ENCODE data around the gene PRF1.
"Not testable (repeated sequence)": the region's sequence is repeated elsewhere in the genome, so short reads cannot be mapped to it uniquely, and the experiment has no call there.

Gene PRF1

DNA sequence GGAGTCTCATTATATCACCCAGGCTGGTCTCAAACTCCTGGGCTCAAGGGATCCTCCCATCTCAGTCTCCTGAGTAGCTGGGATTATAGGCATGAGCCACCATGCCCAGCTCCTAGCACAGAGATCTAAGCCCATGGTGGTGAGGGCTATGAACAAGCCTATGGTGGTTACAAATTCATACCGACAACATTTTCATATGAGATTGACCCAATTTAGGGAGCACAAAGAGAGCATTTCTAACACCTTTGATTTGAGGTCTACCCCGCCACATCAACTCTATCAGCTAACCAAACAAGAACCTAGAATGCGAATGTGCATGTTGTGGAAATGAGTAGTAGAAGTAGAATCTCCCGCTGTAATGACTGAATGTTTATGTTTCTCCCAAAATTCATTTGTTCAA, 14.2 kb upstream of the PRF1 start:
- DNase-seq: no peak

DNA sequence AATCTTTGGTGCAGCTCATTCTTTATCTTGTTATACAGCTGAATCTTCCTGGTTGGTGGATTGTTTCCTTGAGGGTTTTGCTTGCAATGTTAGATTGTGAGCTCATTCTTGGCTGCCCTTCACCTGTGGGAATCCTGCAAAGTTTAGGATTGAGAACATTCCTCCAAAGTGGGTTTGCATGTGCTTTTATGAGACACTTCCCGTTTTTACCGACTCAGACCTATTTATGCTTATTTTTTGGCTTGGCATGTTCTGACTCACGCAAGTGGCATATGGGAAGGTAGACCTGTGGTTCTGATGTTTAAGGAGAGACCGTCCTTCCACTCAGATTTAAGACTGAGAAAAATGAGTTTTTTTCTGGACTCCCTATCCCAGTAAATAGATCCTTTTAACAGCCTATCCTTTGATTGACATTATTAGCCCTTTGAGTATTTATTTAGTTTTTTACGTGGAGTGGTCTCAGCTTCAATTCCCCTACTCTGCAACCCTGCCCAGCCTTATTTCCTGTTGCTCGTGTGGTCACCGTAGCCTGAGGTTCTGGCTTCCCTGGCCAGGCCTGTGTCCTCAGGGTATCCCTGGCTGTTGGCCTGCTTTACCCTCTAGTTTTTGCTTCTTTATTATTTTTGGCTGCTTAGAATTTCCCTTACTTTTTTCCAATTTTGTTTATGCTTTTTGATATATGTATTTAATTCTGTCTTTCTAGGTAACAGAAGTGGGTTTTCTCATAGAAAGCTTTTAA, 13.4 kb upstream of the PRF1 start:
- no peak for DNase-seq

DNA sequence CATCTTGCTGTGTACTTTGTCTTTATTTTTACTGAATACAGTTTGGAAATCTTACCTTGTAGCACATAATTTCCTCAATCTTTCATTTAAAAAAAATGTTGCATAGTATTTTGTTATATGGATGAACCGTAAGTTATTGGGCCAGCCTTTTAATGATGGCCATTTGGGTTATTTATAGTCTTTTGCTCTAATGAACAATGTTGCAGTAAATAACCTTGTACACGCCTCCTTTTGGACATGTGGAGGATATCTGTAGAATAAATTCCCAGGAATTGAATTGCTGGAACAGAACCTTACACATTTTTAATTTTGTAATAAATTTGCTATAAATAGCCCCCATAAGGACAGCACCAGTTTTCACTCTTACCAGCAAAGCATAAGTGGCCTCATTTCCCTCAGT, 12.7 kb upstream of the PRF1 start:
- DNase-seq: no peak

DNA sequence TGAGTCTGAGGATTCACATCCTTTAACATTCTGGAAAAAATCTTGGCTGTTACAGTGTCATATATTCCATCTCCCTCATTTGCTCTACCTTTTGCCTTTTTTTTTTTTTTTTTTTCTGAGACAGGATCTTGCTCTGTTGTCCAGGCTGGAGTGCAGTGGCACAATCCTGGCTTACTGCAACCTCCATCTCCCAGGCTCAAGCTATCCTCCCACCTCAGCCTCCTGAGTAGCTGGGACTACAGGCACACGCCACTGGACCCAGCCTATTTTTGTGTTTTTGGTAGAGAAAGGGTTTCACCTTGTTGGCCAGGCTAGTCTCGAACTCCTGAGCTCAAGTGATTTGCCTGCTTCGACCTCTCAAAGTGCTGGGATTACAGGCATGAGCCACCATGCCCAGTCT, 11.8 kb upstream of the PRF1 start:
- DNase-seq: not testable (repeated sequence)

DNA sequence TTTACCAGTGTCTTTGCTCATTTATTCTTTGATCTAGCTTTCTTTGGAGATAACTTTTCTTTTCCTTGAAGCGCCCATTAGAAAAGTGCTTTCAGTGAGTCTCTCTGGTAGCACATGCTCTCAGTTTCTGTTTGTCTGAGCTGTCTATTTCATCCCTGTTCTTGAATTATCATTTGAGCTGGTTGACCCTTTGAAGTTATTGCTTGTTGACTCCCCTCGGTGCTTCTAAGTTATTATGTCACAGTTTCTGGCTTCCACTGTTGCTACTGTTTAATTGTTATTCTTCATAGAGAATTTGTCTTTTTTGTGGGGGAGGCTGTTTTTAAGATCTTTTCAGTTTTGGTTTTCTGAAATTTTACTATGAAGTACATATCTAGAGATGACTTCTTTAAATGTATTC, 11.4 kb upstream of the PRF1 start:
- DNase-seq: no peak

DNA sequence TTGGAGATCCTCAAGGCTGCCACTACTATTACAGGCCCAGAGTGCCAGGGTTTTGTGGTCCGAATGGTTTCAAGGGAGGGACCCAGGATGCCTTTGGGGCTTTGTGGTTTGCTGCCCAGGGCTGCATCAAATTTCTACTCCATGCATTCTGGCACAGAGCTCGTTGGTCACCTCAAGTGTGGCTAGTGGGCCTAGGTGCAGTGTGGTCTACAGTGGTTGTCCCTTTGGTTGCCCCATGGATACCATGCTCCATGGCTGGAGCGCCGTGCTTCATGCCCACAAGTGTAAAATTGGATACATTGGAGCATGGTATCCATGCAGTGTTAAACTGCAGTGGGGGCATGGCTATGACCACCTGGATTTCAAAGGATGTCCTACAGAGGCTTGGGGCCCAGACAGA, 5.4 kb upstream of the PRF1 start:
- DNase-seq: no peak

DNA sequence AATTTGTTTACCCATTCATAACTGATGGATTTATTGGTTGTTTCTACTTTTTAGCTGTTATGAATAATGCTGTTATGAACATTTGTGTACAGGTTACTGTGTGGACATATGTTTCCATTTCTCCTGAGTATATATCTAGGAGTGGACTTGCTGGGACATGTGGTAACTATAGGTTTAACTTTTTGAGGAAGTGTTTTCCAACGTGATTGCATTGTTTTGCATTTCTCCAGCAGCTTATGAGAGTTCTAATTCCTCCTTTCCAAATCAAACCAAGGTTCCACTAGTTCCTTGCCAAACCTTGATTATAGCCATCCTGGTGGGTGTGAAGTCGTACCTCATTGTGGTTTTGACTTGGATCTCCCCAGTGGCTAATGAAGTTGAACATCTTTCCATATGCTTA, 2.6 kb upstream of the PRF1 start:
- no peak for DNase-seq

DNA sequence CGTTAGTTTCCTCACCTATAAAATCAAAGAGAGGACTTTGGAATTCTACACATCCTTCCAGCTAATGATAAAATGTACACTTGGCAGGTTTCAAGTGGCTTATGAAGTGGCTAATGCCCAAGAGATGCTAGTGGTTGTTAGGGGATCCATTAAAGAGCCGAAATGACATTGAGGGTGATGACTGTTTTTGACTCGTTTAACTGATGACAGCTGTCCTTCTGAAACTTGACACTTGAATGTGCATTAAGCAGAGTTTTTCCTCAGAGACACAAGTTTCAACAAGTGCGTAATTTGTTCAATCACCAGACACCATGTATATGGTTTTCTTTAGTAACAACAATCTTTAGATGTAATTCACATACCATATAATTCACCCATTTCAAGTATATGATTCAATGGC, 1.6 kb upstream of the PRF1 start:
- no peak for DNase-seq

DNA sequence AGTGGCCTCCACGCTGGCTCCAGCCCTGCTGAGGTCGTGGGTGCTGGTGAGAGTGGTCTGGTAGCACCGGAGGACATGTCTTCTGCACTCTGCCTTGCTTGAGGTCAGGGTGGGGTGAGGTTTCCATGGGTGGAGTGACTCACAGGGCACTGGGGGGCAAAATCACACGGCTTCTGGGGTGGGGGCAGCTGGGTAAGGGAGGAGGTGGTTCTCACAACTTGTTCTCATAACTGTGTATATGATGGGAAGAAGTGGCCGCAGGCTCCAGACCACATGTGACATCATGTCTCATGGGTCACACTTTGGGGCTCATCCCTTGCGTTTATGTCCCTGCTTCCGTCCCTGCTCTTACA, 884 bp upstream of the PRF1 start:
- no peak for DNase-seq

DNA sequence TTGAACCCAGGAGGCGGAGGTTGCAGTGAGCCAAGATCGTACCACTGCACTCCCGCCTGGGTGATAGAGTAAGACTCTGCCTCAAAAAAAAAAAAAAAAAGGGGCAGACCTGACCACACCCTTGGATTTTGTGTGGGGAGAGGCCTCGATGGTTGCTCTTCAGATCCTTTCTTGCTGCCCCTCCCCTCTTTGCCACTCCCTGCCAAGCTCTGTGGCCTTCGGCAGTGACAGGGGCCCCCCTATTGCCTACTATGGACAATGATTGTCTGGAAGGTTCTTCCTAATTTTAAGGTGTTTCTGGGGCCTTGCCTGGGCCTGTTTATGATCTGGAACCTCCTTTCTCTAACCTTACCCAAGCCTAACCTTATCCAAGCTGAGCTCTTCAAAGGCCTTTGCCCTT, 795 bp downstream of the PRF1 start:
- no peak for DNase-seq

DNA sequence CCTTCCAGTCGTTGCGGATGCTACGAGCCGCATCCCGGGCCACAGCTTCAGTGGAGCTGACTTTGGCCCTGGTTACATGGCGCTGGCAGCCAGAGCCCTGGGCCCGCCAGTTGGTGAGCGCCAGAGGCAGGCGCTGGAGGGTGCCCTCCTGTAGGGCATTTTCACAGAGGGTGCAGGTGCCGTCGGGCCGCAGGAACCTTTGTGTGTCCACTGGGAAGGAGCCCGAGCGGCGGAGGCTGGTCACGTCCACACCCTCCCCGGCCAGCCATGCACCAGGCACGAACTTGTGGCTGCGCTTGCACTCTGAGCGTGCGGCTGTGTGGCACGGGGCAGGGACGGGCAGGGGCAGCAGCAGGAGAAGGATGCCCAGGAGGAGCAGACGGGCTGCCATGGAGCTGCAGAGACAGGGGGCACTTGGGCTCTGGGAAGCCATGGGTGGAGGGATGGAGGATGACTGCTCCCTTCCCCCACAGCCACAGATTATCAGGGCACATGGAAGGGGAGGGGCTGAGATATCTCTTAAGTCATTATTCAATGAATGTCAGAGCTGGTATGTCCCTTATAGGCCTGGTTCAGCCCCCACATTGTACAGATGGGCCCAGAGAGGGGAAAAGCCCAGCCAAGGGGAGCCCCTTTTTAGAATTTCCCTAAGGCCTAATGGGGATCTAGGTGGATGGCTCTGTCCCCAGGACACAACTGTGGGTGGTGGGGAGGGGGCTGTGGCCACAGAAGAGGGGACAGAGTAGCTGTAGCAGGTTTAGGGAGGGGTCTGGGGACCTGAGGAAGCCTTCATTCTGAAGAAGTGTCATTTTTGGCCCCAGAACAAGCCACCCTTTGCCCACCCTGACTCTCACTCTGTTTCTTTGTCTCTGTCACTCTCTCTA, 1.8 kb downstream of the PRF1 start:
- no peak for DNase-seq

DNA sequence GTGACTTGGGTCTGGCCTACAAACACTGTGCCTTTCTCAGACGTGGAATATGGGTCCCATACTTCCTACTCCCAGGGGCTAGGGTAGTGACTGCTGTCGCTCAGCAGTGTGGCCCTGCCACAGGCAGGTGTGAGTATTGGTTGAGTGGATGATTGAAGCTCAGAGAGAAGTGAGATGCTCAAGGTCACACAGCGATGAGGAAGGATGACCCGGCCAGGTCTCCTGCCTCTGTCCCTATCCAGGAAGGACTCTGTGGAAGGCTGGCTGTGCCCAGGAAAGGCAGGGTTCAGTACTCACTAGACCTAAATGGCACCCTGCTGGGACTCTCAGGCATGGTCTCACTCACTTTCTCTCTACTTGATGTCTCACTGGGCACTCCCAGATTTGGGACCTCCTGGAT, 2.8 kb downstream of the PRF1 start:
- DNase-seq: no peak

DNA sequence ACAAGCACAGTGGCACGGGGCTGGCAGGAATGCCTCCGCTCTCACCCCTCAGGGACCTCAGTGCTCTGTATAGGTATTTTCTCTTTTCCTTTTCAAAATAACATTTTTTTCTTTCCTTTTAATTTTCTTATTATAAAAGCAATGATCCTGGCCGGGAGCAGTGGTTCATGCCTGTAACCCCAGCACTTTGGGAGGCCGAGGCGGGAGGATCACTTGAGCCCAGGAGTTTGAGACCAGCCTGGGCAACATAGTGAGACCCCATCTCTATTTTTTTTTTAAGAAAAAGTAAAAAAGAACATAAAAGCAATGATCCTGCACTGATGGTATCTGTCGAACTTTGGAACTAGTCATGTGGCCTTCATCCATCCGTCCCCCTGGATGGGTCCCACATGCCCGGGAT, 3.2 kb downstream of the PRF1 start:
- no peak for DNase-seq

DNA sequence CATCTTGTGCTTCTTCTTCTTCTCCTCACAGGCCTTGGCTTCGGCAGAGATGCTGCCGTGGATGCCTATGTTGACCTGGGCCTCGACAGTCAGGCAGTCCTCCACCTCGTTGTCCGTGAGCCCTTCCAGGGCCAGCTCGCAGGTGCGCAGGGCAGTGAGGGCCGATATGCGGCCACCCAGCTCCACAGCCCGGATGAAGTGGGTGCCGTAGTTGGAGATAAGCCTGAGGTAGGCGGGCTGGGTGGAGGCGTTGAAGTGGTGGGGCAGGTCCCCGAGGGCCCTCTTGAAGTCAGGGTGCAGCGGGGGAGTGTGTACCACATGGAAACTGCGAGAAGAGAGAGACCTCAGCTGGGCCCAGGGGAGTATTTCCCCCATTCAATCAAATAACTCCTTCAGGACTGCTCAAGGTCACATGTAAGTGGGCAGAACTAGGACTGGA, 3.7 kb downstream of the PRF1 start:
- no peak for DNase-seq

DNA sequence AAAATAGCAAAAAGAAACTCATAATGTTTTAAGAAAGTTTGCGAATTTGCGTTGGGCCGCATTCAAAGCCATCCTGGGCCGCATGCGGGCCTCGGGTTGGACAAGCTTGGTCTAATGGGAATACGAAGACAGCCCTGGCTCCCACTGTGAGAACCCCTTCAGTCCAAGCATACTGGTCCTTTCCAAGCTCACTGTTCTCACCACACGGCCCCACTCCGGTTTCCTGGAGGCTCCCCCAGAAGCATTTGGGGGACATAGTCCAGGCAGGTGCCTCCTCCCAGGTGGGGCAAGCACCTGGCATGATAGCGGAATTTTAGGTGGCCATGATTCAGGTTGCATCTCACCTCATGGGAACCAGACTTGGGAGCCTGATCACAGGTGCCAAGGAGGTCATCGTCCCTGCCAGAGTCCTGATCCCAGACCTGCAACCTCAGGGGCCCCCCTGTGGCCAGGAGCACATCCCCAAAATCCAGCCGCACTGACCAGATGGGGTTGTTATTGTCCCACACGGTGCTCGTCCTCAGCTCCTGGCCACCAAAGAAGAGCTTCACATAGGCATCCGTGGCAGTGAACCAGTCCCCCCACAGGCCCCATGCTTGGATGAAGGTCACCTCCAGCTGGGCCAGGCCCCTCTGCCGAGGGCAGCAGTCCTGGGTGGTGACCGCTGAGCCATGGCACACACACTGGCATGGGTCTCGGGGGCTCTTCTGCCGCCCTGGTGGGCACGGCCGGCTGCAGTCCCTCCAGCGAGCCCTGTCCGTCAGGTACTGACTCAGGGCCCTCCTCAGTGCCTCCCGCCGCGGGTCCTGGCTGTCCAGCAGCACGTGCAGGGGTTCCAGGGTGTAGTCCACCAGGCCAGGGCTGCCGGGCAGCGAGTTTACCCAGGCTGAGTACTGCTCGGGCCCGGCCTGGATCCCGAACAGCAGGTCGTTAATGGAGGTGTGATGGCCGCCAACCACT, 4.4 kb downstream of the PRF1 start:
- no peak for DNase-seq

DNA sequence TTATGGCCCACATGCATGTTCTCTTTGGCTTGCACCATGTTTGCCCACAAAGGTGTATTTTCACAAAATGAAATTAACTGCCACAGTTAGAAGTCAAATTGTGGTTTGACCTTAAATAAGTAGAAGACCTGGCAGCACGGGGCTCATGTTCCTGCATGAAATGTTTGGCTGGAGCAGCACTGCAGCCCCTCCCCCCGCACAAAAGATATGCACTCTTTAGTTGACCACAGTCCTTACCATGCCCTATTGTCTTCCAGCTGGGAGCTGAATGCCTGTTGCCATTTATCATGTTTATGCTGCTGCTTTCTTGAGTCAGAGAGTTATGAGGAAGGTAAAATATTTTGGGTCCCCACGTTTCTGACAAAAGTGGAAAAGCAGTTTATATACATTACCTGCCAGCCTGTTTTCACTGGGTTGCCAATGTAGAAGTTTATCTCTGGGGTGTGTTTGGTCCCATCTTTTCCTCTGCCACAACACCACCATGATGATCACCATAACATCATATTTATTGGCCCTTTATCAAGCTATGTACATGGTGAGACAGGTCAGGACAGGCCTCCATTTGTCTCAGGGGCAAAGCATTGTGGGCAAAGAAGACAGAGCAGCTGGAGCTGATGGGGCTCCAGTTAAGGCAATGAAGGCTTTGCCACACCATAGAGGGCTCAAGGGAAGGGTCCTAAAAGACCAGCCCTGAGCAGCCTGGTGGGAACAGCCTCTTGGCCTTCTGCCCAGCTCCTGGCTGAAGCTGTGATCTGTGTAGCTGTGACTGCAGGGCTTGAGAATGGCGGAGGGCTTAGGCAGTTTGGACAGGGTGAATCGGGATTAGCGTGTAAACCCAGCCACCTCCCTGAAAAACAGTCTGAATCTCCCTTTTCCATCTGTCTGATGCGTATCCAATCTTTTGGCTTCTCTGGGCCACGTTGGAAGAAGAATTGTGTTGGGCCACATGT, 5.4 kb downstream of the PRF1 start:
- no peak for DNase-seq

DNA sequence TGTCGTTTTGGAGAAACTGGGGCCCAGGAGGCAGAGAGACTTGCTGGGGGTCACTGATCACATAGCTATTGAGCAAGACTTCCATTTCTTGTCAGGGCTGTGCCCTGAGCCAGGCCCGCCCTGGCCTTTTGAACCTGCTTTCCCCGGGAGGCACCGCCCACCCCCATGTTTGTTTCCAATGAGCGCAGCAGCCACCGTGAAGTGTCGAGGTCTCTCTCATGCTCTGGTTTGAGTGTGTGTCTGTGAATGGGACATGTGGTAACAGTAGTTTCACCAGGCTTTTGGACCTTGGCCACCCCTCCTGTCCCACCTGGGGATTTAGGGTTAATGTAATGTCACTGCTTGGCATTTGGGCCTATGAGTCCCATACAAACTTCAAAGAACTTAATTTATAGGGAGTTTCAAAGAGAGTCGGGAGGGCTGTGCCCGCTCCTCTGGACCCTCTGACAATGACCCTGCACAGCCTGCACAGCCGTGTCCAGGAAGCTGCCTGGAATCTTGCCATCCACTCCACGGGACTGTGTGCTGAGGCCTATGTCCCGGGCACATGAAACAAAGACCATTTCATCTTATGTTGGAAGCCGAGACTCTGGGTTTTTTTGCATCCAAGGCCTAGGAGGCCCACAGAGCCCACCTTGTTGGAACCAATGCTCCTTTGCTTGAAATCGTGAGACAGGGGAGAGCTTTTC, 6.3 kb downstream of the PRF1 start:
- DNase-seq: no peak

DNA sequence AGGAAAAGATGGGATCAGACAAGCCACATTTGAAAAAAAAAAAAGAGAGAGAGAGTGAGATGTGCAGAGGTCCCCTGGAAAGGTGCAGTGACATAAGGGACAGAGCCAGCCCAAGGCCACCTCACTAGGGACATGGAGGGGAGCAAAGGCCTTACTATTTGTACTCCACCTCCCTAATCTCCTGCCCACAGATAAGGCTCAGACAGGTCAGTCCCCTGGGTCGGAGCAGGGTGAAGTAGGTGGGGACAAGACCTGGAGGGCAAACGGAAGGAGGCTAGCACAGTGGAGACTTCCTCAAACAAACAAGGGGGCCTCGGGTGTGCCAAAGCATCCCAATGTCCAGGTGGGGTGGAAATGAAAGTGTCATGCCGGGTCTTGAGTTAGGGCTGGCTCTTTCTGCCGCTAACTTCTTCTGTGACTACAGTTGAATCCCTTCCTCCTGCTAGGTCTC, 7.0 kb downstream of the PRF1 start:
- no peak for DNase-seq

DNA sequence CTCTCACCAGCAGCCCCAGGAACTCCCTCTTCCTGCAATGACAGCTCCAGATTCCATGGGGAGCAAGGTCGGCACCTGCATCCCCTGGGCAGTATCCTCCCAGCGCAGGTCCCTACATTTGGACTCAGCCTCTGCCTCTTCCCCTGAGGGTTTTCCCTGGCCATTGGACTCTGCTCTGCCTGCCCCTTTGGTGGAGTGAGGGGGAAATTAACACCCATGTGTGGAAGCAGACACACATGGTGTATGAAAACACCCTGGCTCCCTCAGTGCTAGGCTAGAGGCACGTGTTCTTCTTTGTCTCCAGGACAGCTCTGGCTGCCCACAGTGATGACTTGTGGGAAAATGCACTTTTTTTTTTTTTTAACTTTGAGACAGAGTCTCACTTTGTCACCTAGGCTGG, 8.4 kb downstream of the PRF1 start:
- no peak for DNase-seq

DNA sequence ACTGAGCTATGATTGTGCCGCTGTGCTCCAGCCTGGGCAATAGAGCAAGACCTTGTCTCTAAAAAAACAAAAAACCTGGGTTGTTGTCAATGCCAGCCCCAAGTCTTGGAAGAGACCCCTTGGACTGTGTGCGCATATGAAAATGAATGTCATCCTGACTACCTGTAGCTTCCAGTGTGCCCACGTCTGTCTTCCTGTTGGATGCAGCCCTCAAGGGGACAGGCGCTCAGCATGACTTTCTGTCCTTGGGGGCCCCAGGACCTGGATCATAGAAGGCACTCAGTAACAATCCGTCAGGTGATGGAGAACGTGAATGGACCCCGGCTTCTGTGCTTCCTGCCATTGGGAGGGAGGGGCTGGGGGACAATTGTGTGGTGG, 9.0 kb downstream of the PRF1 start:
- no peak for DNase-seq

DNA sequence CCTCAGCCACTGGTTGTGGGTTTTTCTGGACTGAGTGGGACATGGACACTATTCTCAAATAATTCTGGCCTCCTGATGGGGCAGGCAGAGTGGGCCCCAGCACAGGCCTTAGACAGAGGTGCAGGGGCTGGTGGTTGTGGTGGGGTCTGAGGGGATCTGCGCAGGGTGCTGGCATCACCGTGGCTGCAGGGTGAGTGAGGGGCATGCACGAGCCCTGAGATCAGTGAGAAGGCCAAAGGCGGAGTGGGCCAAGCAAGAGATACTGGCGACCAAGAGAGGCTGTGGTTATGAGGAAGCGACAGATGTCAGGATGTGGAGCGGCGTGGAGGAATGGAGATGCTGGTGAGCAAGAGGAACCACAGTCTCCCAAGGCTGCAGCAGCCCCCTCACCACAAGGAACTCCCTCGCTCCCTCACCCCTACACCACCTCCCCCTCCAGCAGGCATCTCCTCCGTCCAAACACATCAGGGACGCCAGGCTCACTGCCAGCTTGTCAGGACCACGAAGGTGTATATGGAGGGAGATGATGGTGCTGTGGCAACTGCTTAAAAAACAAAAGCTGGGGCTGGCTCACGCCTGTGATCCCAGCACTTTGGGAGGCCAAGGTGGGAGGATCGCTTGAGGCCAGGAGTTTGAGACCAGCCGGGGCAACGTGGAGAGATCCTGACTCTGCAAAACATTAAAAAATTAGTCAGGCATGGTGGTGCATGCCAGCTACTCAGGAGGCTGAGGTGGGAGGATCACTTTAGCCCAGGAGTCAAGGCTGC, 9.6 kb downstream of the PRF1 start:
- no peak for DNase-seq
